Hippocampal formation (tissue), 2 donors: Measurements from ENCODE around the gene KIF18A.
"Not testable (repeated sequence)": the region's sequence is repeated elsewhere in the genome, so short reads cannot be mapped to it uniquely, and the experiment has no call there.

Source experiments
- DNase-seq, 2 donors: peaks; one replicate each; lab custom pipeline; 2025; lab: John Stamatoyannopoulos, UW

KIF18A gene

GRCh38 chr11:28106353-28107043 is 1.5 kb downstream of the KIF18A start:
- DNase-seq, result no peak

GRCh38 chr11:28105869-28106268 is 2.1 kb downstream of the KIF18A start:
- DNase-seq, result no peak

- no peak for DNase-seq
These were observed 3.0 kb downstream of the KIF18A start for GRCh38 chr11:28104984-28105383.

GRCh38 chr11:28104425-28104824 is 3.5 kb downstream of the KIF18A start:
- no peak for DNase-seq

GRCh38 chr11:28102300-28102699 is 5.7 kb downstream of the KIF18A start:
- not testable (repeated sequence) for DNase-seq

GRCh38 chr11:28100665-28101064 is 7.3 kb downstream of the KIF18A start:
- DNase-seq, result no peak

GRCh38 chr11:28099715-28100114 is 8.2 kb downstream of the KIF18A start:
- DNase-seq, result no peak

GRCh38 chr11:28098257-28098656 is 9.7 kb downstream of the KIF18A start:
- no peak for DNase-seq

GRCh38 chr11:28092786-28093185 is 15.2 kb downstream of the KIF18A start:
- DNase-seq, result no peak

GRCh38 chr11:28090052-28090749 is 17.8 kb downstream of the KIF18A start:
- no peak for DNase-seq

GRCh38 chr11:28089378-28089777 is 18.6 kb downstream of the KIF18A start:
- no peak for DNase-seq

GRCh38 chr11:28087693-28088092 is 20.3 kb downstream of the KIF18A start:
- DNase-seq, result not testable (repeated sequence)

- DNase-seq, result not testable (repeated sequence)
These were observed 20.8 kb downstream of the KIF18A start for GRCh38 chr11:28087192-28087591.

- no peak for DNase-seq
These were observed 21.4 kb downstream of the KIF18A start for GRCh38 chr11:28086569-28086968.

GRCh38 chr11:28083118-28083517 is 24.8 kb downstream of the KIF18A start:
- DNase-seq, result no peak

GRCh38 chr11:28077521-28077920 is 30.4 kb downstream of the KIF18A start:
- DNase-seq, result no peak

GRCh38 chr11:28072321-28072720 is 35.6 kb downstream of the KIF18A start:
- DNase-seq, result no peak

GRCh38 chr11:28071305-28071704 is 36.7 kb downstream of the KIF18A start:
- no peak for DNase-seq

- no peak for DNase-seq
These were observed 49.6 kb downstream of the KIF18A start for GRCh38 chr11:28058333-28058732.

GRCh38 chr11:28054821-28055220 is 53.1 kb downstream of the KIF18A start:
- DNase-seq, result no peak

GRCh38 chr11:28049338-28050216 is 58.4 kb downstream of the KIF18A start:
- no peak for DNase-seq

GRCh38 chr11:28048812-28049211 is 59.1 kb downstream of the KIF18A start:
- DNase-seq, result no peak
